Superior temporal gyrus (tissue), 1 donor: ENCODE data around the gene RAP1GAP.

ENCODE experiments used
- DNase-seq: peaks from one replicate; pipeline ENCODE4 v3.0.0-alpha.2; 2016; ENCODE audit errors: extremely low spot score

RAP1GAP gene

DNA sequence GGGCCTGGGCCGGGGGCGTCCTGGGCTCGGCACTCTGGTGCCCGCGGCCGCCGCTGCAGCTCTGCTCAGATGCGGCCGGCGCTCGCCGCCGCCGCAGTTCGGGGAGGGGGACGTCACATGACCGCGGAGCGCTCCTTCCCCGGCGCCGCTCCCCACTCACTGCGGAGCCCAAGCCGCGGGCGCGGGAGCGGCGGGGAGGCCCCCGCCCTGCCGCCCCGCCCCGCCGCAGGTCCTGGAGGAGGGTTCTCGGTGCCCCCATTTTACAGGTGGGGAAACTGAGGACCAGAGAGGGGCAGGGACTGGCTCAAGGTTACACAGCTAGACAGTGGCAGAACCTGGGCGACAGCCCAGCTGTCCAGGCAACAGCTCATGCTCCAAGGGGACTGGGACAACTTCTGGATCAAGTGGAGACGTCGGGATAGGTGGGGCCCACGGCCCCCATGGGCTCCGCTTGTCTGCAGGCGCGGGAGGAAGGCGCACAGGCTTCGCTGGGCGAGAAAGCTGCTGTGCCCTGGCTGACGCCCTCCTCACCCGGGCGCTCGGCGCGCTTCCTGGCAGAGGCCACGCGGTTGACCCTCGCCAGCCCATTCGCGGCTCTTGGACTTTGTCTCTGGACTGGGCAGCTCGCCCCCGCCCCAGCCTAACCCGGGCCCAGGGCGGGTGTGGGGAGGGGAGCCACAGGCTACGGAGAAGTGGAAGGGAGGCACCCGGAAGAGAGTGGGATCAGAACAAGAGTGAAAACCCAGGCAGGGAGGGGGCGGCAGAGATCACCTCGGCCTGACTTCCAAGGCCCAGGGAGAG is at the start of gene RAP1GAP:
Gene RAP1GAP (minus strand): TSS at position 100 of the 801 bp plus-strand sequence. CDS start 49,325 bp downstream, outside the sequence.
- no peak for DNase-seq

DNA sequence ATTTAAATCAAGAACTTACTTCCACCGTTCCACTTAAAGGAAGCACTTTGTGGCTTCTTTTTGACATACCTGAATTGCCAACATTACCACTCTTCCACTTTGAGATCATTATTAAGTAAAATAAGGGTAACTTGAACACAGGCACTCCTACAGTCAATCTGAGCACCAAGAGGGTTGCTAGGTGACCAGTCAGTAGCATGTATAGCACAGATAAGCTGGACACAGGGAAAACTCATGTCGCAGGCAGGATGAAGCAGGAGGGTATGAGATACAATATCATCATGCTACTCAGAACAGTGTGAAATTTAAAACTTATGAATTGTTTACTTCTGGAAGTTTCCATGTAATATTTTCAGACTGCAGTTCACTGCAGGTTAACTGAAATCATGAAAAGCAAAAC is 47.0 kb upstream of the RAP1GAP start:
- no peak for DNase-seq

DNA sequence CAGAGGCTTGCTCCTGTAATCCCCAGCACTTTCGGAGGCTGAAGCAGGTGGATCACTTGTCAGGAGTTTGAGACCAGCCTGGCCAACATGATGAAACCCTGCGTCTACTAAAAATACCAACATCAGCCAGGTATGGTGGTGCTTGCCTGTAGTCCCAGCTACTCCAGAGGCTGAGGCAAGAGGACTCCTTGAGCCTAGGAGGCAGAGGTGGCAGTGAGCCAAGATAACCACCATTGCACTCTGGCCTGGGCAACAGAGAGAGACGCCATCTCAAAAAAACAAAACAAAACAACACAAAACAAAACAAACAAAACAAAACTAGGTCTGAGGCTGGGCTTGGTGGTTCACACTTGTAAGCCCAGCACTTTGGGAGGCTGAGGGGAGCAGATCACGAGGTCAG is 38.7 kb upstream of the RAP1GAP start:
- no peak for DNase-seq

DNA sequence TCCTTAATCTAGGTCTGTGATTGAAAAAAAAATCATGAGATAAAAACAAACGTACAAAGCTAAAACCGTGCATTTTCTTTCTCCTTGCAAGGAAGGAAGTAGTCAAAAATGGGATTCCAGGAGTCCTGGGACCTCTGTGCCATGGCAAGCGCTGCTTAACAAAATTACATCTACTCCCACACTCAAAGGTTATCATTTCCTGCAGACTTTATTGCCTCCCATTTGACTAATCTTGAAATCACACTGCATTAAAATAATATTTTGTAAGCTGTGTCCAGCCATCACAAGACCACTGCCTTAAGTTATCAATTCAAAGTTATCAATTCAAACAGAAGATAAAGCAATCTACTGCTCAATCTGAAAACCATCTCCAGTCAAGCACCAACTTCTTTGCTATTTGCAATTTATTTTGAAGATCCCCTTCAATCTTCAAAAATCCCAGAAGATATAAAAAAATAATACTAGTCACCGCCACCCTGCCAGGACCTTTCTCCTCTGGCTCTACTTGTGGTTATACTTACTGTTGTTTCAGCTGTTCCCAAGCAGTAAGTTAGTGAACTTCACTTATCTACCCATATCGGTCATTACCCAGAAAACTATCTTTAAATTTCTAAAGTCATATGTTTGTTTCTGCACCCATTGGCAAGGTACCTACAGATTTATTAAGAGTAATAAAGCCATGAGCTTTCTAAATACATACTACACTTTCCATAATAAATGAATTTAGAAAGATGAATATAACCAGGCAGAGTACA is 38.1 kb upstream of the RAP1GAP start:
- DNase-seq: no peak

DNA sequence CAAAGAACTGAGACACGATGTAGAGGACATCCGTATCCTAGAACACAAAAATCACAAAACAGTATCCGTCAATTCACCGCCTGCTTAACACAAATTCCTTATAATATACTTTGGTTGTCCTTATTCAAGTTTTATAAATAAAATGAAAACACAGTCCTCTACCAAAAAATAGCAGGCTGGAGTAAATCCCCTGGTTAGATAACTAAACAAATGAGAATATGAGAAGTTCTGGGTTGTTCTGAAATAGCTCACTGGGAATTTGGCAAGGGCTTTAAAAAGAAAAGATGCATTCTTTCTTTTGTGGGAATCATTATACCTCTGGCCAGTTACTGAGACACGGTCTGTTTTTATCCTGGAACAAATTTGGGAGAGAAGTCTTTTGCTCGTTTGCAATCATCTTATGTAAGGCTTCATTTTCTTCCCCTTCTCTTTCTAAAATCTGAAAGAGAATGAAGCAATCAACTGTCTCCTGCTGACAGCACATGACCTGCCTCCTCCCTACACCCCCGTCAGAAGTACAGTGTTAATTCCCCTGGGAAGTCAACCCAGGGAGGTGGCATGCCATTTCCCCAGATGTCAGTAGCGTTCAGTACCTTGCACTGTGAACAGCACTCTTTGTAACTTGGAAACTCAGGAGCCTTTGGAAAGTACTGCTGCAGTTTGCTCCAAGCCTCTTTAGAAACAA is 37.1 kb upstream of the RAP1GAP start:
- peak; percentile 75 for DNase-seq

DNA sequence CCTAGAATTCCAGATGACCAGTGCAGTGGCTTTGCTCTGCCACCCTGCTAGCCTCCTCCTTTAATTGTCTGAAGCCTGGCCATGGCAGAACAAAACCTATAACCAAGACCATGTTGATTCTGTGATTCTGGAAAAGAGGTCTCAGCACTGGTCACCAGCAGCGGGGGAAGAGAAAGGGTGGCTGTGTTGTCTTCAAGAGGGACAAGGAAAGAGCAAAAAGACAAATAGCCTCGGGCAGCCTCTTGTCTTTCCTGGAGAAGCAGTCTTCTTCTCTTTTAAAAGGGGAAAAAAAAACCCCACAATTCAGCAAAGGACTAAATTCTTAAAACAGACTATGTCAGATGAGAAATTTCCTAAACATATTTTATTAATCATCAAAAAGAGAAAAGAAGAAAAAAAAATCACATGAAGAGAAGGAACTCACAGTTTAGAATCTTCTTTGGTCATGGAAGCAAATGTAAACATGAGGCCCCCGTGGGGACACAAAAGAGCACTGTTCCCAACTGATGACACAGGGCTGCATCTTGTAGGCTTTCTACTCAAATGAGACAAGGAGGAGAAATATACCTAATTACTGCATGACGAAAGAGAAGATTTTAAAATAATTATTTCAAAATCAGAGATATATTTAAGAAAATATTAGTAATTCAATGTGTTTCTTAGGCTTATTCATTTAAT is 36.3 kb upstream of the RAP1GAP start:
- DNase-seq: peak; percentile 92

DNA sequence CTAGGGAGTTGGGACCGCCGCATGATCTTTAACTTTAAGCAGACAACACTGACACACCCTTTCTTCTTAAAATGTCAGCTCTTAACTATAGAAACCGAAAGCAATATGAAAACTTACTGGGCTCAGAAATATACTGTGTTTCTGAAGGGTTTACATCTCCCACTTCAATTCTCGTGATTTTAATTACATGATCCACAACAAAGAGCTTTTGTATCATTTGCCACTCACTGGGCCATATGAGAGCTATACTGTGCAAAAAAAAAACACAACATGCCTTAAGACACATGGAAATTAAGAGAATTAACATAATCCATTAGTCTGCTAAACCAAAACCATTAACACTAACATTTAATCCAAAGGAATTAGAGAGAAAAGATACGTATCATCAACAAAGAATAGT is 35.0 kb upstream of the RAP1GAP start:
- DNase-seq: peak; percentile 57

DNA sequence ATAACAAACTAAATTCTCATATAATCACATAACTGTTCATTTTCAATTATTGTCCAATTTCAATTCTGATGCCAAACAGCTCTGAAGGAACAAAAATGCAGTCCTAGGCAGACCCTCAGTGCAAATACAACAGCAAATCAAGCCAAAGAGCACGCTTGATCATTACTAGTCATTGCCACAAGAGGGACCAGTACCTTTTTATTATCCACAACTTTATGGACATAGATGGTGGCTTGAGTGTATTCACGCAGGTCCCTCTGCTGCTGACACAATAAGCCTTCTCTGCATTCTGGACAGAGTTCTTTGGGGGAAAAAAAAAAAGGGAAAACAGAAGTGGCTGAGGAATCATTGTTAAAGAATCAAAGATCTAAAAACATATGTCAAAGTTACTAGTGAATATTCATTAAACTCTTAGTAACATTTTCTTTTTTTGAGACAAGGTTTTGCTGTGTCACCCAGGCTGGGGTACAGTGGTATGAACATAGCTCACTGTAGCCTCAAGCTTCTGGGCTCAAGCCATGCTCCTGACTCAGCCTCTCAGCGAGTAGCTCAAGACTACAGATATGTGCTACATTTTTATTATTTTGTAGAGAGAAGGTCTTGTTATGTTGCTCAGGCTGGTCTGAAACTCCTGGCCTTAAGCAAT is 34.3 kb upstream of the RAP1GAP start:
- DNase-seq: peak; percentile 66

DNA sequence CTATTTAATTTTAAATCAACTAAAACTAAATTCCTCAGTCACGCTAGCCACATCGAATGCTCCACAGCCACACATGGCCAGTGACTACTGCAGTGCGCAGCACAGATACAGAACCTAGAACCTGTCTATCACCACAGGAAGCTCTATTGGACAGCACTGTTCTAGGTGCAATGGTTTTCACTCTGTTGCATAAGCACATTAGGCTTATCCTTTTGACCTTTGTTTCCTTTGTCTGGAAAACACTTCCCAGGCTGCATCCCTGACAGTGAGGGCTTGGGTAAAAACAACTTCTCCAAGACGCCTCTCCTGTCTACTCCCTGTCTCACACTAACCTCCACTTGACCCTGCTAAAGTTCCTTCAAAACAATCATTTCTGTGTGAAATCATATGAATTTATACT is 33.6 kb upstream of the RAP1GAP start:
- DNase-seq: no peak

DNA sequence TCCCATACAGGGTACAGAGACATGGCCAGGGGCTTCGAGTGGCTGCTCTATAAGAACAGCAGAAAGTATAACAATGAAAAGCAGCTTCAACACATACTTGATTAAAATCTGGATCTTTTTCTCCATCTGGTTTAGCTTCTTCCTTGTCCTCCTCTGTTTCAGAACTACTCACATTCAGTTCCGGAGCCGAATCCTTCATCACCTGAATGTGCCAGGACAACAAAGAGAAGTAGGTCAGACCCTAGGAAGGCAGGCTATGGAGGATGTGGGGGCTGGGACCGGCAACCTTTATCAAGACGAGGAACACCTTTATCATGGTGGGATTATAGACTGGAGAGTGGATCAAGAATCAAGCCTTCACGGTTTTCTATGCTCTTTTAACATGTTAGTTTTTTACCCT is 32.2 kb upstream of the RAP1GAP start:
- no peak for DNase-seq

DNA sequence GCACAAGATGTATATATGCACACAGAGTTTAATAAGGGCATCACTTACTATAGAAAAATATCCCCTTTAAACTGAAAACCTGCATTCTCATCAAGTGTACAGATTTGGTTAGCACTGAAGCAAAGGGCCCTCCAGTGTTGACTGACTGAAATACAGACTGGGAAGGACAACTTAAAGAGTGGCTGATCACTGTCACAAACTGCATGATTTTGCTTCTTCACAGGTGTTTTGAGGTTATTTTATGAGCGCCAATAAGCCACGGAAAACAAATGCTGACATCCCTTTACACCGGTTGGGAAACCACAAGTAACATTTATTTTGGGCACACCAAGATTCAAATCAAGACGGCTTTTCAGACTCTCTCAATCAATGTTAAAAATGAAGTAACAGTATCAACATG is 30.9 kb upstream of the RAP1GAP start:
- DNase-seq: no peak

DNA sequence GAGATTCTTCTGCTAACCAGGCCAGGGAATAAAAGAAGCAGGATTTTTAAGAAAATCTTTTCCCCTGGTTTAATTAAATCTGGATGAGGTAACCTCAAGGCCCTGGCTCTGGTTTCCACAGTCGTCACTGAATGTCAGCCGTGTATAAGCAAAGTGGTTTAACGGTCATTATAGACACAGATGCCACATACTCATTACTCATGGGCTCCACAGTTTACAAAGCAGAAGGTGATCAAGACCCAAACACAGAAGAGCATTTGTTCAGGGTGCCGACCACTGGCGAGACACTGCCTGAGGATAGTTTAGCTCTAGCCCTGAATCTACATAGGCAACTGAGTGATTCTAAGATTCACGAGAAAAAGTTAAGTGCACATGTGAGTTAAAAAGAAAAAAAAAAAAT is 27.8 kb upstream of the RAP1GAP start:
- no peak for DNase-seq

DNA sequence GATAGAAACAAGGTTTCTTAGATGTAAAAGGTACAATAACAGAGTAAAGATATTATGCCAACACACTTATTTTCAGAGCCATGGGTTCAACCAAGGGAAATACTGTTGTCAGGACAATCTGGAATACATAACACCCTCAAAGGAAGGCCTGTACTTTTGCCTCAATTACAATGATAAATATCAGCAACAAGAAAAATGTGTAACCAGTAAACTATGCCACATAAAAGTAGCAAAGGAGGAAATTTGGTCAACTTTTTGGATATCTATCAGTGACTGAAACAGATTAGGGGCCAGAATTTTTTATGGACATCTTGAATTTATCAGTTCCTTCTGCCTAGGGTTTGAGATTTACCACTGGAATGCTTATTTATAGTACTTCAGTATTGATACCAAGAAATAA is 24.6 kb upstream of the RAP1GAP start:
- DNase-seq: no peak

DNA sequence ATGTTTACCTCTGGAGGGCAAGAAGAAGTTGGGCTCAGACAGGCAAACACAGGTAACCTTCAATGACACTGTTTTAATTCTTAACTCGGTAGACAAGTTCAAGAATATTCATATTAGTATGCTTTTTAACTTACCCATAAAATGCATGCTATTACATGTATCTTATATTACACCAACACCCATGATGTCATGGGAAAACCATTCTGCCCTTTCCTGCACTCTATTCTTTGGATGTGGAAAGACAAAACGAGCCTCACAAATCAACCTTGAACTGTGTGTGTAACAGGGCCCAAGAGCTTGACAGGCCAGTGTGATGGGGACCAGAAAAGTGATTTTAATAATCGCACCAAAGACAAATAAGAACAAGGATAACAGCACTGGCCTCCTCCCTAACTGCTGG is 22.6 kb upstream of the RAP1GAP start:
- DNase-seq: no peak

DNA sequence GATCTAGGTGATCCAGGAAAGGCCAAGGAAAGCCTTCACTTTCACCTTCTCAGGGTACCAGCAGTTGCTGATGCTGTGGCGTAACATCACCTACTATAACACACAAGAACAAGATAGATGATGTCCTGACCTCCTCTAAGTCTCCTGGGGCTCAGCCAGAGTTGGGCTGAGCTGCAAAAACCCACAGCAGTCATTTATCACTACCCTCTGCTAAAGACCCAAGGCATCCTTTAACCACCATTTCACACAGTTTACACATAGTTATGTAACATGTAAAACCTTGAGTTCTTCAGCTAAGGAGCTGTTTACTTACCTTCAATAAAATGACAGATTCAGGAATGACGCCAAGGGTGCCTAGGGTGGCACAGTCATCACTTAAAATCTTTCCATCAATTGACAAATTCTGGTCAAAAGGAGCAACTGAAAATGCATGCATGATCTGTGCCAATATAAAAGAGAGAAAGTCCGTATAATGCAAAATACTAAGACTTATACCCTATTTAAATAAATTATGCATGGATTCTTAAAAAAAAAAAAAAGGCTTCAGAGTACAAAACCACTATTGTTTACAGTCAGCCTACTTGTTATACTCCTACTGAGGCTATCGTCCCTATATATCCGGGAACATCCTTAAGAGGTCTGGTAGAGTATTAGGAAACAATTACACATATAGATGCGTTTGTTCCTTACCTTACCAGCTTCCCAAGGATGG is 20.7 kb upstream of the RAP1GAP start:
- no peak for DNase-seq

DNA sequence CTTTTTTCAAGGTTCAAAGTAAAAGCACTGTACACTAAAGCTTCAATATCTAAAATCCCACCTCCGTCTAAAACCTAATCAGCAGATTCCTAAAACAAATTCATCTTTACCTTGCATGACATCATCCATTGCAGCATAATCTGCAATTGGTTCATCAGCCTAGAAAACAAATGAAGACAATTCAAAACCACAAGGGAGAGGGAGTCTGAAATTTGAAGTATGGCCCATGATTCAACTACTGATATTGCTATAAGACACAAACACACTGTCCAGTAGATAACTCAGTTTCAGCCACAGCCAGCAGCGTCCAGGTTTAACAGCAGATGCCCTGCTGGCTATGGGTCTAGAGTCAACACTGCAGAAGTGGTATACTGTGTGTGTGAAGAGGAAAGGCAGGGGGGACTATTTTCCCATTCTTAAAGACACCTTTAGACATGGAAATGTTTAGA is 17.9 kb upstream of the RAP1GAP start:
- no peak for DNase-seq

DNA sequence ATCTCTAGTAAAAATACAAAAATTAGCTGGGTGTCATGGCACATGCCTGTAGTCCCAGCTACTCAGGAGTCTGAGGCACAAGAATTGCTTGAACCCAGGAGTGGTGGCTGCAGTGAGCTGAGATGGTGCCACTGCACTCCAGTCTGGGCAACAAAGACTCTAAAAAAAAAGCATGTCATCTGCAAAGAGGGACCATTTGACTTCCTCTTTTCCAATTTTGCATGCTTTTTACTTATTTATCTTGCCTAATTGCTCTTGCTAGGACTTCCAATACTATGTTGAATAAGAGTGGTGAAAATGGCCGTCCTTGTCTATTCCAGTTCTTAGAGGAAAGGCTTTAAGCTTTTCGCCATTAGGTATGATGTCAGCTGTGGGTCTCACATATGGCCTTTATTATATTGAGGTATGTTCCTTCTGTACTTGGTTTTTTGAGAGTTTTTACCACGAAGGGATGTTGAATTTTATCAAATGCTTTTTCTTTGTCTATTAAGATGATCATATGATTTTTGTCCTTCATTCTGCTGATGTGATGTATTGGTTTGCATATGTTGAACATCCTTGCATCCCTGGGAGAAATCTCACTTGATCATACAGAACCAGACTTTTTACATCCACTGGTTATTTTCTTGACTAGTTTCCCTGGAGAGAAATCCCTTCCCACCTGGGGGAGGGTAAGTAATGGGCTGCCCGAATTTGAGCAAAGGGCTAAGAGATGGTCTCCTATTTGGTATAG is 17.0 kb upstream of the RAP1GAP start:
- no peak for DNase-seq

DNA sequence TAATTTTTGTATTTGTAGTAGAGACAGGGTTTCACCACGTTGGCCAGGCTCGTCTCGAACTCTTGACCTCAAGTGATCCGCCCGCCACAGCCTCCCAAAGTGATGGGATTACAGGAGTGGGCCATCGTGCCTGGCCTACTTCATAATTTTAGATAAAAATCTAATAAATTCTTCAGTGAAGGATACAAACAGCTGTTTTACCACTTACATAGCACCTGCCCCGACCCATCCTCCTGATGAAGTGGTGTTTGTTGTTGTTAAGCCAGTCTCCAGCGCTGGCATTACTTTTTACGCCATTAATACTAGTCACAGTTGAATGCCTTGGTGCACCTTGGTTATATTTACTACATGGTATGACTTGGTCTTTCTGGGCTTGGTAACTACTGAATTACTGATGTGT is 12.3 kb upstream of the RAP1GAP start:
- no peak for DNase-seq

DNA sequence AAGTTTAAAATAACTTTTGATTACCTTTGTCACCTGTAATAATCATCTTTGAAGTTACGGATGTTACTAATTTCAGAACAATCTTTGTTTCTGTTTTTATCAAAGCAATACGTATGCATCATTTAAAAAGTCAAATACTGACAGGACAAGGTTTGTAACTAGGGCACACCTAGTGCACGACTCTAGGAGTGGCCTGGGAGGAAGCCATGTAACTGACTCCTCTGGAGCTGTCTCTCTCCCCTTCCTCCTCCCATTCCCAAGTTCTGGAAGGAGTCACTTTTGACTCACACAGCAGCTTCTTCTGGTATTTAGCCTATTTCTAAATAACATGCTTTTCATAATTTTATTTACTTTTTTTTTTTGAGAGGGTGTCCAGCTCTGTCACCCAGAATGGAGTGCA is 11.8 kb upstream of the RAP1GAP start:
- DNase-seq: no peak

DNA sequence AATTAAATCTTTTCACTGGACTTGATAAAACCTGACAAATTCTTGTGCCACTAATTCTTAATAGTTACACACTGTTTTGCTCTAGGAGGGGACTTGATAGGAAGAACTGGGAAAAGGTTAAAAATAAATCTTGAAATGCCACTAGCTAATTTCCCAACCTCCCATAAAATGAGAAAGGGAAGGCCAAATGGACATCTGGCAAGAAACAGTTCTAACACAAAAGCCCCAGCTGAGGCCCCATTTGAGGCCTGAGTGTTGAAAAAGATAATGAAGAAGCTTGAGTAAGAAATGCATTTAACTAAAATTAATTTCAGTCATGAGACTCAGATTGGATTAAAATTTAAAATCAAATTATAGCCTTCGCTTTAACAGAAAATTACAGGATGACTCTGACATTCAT is 11.2 kb upstream of the RAP1GAP start:
- DNase-seq: no peak
